Astrocyte of the hippocampus (primary cell): ENCODE measurements around the gene SETBP1.

Experiments used
- DNase-seq: peaks from one replicate; pipeline ENCODE4 v3.0.0; 2011; ENCODE audit warnings: low read depth, low spot score

Gene SETBP1

GRCh38 chr18:44841221-44841620, 160.5 kb downstream of the SETBP1 start:
- peak; percentile 44 for DNase-seq

DNA sequence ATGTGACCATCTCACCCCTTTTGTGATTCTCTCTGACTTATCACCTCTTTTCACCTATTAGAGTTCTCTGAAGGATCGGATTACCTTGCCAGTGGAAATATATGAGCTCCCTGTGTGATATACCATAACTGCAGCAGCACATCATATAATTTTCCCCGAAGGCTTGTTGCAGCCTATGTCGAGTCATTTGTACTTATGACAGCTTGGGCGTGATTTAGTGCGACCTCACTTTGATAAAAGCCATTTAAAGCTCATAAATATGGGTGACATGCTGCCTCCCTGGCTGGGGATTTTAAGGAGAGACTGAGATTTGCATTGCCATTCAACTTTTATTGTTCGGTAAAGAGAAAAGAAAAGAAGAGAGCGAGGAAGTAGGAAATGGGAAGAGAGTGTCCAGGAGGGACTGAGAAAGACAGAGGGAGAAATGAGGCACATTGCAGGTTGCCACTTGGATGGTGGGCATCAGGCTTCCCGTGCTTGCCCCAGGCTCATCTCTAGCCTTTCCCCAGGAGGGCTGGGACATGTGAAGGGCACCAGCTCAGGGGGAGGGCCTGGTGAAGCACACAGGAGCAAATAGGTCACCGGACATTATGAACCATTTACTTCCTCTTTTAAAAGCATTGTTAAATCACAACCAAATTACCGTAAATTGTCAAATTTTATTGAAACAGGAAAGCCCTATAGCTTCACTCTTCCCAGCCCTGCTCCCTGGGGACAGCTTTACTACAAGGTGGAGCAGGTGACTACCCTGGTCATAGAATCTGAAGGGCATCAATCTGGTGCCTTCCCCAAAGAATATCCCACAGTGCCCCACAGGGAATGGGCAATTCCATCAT, 161.3 kb downstream of the SETBP1 start:
- DNase-seq = no peak

GRCh38 chr18:44842588-44843412, 162.1 kb downstream of the SETBP1 start:
- DNase-seq = no peak

DNA sequence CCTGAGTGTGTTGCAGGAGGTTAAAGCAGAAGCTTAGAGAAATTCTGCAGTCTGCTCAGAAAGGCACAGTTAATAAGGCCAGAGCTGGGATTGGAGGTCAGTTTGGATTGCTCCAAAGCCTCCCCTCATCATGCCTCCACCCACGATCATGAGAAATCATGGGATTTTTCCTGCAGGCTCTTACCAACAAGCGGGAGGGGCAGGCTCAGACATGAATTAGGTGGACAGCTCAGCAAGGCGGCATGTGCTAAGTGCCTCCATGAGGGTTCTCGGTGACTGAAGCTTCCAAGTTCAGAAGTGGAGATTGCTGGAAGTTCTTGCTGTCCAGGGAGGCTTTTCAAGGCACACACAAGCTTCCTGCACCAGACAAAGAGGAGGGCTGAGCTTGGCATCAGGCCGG, 163.8 kb downstream of the SETBP1 start:
- DNase-seq = no peak

DNA sequence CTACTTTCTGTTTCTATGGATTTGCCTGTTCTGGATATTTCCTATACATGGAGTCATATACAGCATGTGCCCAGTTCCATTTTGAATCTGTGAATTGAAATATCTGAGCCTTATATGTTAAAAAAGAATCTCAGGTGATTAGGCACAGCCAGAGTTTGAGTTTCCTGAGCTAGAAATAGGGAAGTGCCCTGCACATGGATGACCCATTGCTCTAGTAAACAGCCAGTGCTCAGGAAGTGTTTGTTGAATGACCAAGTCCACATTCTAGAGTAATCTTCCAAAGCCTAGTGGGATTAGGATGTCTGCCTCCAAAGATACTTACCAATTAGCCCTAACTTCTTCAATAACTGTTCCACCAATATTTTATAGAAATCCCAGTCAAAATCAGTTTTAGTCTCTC, 165.8 kb downstream of the SETBP1 start:
- no peak for DNase-seq

- DNase-seq = no peak
Observed at GRCh38 chr18:44848644-44849335, 168.1 kb downstream of the SETBP1 start.

- DNase-seq = no peak
Observed at GRCh38 chr18:44849361-44849760, 168.7 kb downstream of the SETBP1 start.

DNA sequence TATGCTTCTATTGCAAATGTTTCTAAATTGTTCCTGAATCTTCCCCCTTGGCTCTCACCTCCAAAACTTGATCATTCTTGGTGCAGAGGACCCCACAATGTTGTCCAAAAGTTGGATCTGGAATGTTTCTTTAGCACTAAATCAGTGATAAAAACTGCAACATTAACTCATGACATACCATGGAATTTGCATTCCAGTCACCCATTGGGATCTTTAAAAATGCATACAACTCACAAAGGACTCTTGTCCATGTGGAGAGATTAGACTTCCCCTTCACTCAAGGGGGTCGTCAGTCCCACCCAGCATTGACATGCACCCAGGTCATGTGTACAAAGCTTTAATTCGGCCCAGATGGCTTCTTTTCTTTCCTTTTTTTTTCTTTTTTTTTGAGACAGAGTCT, 169.3 kb downstream of the SETBP1 start:
- DNase-seq = no peak

DNA sequence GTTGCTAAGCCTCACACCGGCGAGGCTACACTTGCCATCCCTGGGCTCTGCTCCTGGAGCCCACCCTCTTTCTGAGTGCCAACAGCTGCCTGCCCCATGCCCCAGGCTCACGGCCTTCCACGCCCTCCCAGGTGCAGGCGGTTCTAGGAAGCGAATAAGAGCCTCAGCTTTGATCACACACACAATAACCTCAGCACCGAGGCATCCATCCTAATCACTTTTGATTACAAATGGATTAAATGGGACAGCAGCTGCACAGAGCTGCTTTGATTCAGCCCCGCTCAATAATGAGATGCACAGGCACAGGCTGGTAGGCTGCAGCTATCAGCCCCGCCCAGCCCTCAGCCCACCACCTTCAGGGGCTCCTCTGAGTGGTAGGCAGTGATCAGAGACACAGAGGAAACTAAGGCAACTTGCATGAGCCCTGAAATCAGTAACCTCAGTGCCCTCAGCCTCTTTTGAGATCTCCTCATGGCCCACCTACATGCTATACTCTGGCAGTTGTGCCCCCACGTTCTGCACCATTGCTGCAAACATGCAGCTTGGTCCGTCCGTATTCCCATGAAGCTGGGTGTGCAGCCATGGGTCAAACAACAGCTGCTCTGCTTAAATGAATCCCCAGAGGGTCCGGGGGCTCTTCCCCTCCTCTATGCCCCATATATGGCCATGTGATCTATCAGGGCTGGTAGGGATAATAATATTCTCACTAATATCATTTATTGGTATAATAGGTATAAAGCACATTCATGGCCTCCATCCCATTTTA, 171.4 kb downstream of the SETBP1 start:
- no peak for DNase-seq

GRCh38 chr18:44852818-44853217, 172.1 kb downstream of the SETBP1 start:
- no peak for DNase-seq

DNA sequence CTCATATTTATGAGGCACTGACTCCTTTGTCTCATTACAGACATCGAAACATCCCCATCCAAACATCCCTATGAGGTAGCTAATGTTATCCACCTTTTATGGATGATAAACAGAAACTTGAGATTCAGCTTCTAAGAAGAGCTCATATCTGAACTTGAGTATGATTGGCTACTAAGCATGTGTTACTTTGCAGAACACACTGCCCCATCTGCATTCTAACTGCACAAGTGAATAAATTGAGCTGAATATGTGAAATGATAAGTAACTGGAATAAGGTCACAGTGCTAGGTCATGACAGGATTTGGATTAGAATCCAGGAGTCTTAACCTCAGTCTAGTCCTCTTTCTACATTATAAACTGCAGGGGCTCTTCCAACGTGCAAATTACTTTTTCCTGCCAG, 172.7 kb downstream of the SETBP1 start:
- no peak for DNase-seq

- DNase-seq = no peak
Observed at GRCh38 chr18:44855681-44856080, 175.0 kb downstream of the SETBP1 start.

DNA sequence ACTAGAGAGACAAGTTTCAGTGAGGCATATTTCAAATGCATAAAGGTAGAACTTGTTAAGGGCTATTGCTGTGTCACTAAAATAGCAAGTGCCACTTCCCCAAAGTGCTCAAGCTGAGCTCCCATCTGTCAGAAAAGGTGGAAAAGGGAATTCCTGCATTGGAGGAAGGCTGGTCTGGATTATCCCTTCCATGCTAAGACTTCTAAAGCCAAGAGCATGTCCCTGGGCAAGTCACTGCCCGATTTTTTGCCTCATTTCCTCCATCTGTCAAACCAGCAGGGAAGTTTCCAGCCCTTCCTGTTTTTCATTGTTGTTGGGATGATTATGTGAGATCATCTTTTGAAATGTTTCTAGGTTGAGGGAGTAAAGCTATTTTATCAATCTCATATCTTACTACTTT, 175.5 kb downstream of the SETBP1 start:
- DNase-seq = no peak

DNA sequence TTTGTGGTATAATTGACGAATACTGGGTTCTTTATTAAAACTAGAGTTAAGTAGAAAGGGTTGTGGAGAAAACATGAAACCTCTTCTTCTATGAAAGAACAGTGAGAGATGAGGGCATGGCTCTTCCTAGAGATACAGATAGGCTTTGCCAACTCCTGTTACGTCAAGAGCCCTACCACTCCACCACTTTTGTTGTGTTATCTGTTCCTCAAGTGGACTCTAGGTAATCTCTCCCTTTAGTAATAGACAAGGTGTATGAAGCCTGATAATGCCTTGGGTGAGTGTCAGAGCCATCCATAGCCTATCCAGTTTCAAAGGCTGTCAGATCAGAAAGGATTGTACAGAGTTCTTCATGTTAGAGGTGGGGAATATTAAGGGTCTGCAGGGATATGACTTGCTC, 176.4 kb downstream of the SETBP1 start:
- no peak for DNase-seq

DNA sequence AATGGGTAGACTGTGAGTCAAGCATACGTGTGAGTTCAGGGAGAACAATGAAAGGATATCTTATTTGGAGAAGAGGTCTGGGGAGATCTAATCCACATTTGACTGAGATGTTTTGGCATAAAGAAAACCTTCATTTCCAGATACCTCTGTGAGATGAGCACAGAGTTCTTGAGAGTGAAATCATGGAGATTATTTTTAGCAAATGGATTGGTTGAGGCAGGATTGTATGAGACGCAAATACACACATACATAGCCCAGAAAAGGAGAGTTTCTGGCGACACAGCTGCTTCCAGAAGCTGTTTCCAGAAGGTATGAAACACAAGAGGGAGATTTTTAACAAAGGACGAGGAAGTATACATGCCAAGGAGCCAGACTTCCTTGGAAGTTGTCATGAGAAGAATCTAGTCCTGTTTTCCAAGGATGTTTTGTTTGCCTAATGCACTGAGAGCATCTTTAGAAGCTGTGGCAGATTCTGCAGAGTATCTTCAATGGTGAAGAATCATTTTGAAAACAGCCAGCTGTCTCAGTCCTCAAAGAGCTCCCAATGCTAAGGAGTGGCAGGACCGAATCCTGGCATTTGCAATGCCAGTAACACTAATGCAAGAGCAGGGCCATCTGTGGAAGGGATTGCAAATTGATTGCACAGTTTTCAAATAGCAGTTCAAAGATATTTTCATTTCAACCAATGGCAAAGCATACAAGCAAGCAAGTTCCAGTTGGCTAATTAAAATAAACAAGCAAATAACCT, 177.2 kb downstream of the SETBP1 start:
- DNase-seq = no peak

DNA sequence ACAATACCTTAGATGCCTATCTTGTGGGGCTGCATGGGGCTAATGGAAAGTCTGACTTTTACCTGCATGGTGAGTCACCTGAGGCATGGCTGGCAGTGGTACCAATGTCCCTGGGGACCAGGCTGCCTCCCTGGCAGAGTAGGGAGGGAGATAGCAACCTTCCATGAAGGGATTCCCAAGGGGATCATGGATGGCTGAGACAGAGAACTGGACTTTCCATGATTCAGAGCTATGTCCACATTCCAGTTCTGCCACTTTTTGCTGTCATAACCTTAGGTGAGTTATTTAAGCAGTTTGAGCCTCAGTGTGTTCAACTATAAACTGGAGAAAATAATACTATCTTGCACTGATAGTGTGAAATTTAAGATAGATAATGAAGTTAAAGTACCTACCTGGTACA, 178.6 kb downstream of the SETBP1 start:
- no peak for DNase-seq

- no peak for DNase-seq
Observed at GRCh38 chr18:44859751-44860439, 179.2 kb downstream of the SETBP1 start.

GRCh38 chr18:44862112-44862511, 181.4 kb downstream of the SETBP1 start:
- DNase-seq = no peak

GRCh38 chr18:44866103-44866502, 185.4 kb downstream of the SETBP1 start:
- no peak for DNase-seq

- DNase-seq = no peak
Observed at GRCh38 chr18:44869533-44869932, 188.8 kb downstream of the SETBP1 start.
